ENCODE data around the gene RGS9BP.
"Not testable (repeated sequence)": the region's sequence is repeated elsewhere in the genome, so short reads cannot be mapped to it uniquely, and the experiment has no call there.

The RGS9BP gene

GRCh38 chr19:32675720-32676185 is at the start of gene RGS9BP:
TSS of gene RGS9BP (plus strand) at chr19:32675848. CDS start at chr19:32676264, 416 bp downstream.
- DNase-seq: peak; percentile 50

GRCh38 chr19:32626969-32627368 is 48.7 kb upstream of the RGS9BP start:
- DNase-seq: no peak

GRCh38 chr19:32627714-32628270 is 47.9 kb upstream of the RGS9BP start:
- no peak for DNase-seq

DNA sequence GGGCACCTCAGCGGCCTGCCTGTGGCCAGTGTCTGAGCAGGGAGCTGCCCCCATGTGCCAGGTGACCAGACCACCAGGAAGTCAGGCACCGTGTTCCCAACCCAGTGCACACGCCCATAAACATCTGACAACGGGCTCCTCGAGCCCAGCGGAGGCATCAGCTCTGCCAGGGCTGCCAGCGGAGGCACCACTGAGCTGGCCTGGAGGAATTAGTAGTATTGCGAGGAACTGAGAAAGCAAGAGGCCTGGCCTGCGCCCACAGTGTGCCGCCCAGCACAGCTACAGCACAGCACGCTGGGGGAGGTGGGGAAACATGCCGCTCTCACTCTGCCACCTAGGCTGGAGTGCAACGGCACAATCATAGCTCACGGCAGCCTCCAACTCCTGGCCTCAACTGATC is 45.3 kb upstream of the RGS9BP start:
- DNase-seq: no peak

- DNase-seq: no peak
Observed at GRCh38 chr19:32631381-32631780, 44.3 kb upstream of the RGS9BP start.

DNA sequence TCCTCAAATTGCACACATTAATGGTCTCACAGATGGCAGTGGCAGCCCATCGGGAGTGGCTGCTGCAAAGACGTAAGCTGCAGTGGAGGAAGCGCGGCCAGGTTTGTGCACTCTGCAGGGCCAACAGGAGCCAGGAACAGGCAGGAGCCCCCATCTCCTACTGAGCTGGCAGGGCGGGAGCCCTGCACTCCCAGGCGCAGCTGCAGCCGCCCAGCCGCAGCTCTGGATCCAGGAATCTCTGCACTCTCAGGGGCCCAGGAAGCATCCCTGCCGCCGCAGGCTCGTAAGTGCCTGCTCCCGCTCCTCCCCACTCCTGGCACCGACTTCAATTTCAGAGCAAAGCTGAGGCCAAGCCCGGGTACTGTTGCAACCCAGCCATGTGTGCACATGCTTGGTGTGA is 38.2 kb upstream of the RGS9BP start:
- DNase-seq: no peak

DNA sequence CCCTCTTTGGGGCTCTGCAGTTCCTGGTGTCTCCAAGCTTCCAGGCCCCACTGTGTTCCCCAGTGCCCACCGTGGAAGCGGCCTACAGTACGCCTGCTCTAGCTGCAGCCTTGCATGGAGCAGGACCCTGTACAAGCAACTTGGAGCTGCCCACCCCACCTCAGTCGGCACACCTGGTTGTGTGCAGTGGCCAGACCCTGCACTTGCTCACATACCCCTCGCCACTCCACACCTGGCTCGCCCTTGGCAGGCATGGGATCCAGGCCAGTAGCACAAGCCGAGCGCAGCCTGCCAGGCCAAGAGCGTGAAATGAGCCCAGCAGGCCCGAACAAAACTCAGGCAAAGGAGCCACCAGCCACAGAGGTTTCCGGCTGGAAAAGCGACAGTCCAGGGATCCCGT is 37.0 kb upstream of the RGS9BP start:
- no peak for DNase-seq

DNA sequence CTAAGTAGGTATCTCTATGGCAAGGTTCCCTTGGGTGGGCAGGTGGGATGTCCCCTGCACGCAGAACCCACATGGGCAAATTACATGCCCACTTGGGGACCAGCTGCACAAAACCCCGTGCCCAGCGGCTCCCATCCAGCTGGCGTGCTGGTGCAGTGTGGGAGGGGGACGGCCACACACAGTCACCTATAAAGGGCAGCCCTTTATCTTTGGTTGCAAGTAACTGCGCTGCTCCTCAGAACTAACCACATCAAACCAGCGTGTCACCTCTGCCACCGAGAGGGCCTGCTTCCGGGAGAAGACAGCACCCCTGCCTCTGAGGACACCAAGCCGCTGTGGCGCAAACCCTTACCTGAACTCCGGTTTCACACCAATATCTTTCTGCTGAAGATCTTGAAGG is 32.9 kb upstream of the RGS9BP start:
- DNase-seq: no peak

GRCh38 chr19:32646556-32646955 is 29.1 kb upstream of the RGS9BP start:
- no peak for DNase-seq

DNA sequence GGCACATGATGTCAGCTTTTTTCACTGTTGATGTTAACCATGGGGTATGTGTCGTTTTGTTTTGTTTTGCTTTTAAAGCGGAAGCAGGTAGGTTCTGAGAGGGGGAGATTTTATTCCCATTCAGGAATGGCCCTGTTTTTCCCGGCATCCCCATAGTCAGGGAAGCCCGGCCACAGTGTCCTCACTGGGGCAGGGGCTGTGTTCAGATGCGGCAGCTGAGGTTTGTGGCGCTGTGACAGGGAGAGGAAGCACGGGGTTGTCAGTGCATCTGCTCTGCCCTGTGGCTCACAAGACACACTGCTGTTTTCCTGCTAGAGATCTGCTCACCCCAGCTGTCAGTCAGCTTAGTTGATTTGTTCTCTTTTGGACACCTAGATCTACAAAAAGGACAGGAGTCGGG is 28.3 kb upstream of the RGS9BP start:
- no peak for DNase-seq

DNA sequence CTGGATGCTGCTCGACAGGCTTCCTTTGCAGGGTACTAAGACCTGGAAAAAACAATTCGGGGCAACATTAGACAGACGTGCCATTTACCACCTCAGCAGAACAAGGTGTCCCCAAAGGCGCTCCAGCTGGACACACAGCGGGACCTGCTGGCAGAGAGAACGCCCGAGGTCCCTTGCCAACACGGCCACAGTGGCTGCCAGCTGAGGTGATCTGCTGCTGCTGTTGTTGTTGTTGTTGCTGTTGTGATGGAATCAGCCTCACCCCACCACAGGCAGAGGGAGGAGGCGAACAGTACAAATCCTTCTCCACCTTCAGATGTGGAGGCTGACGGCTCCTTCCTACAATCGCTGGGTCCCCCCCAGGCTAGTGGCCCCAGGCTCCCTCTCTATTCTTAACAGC is 25.9 kb upstream of the RGS9BP start:
- DNase-seq: no peak

- DNase-seq: no peak
Observed at GRCh38 chr19:32650671-32651070, 25.0 kb upstream of the RGS9BP start.

DNA sequence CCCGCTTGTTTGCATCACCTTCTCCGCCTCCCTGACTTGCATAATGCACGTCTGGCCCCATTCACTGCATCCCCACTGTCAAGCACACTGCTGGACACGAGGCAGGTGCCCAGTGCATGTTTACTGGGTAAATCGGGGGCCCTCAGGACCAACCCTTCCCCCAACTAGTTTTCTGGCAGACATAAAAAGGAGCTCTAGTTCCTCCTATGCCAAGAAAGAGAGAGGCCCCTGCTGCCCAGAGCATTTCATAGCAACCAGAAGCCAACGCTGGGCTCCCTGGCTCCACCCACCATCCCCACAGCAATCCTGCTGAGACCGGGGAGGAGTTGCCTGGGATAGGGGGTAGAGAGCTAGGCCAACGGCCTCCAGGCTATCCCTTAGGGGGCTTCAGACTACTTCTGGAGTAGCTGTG is 23.9 kb upstream of the RGS9BP start:
- DNase-seq: no peak

DNA sequence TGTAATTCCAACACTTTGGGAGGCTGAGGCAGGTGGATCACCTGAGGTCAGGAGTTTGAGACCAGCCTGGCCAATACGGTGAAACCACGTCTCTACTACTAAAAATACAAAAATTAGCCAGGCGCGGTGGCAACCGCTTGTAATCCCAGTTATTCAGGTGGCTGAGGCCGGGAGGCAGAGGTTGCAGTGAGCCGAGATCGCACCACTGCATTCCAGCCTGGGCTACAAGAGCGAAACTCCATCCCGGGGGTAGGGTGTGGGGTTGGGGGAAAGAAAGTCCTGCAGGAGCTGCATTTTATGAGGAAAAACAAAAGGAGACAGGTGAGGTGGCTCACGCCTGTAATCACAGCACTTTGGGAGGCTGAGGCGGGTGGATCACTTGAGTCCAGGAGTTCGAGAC is 23.3 kb upstream of the RGS9BP start:
- DNase-seq: not testable (repeated sequence)

GRCh38 chr19:32652894-32653598 is 22.6 kb upstream of the RGS9BP start:
- DNase-seq: no peak

- DNase-seq: no peak
Observed at GRCh38 chr19:32653599-32653915, 22.1 kb upstream of the RGS9BP start.

- not testable (repeated sequence) for DNase-seq
Observed at GRCh38 chr19:32656379-32656778, 19.3 kb upstream of the RGS9BP start.

DNA sequence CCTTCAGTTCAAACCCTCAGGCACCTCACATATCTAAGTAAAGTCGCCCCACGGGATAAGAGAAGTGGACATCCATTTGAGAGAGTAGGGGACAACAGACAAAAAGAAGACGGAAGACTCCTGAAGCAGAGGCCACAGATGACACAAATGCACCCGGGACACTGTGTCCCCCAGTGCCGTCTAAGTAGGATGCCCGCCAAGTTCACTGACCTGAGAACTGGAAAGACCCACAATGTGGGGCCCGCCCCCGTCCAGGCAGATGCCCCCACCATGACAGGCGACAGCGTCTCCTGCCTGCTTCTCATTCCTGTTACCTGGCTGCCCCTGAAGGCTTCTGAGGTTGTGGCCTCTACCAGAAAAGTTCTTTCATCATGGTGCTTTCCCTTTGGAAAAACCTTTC is 17.6 kb upstream of the RGS9BP start:
- no peak for DNase-seq

GRCh38 chr19:32658527-32658926 is 17.1 kb upstream of the RGS9BP start:
- DNase-seq: no peak

- no peak for DNase-seq
Observed at GRCh38 chr19:32661318-32661717, 14.3 kb upstream of the RGS9BP start.

- DNase-seq: peak; percentile 35
Observed at GRCh38 chr19:32662186-32662585, 13.5 kb upstream of the RGS9BP start.

DNA sequence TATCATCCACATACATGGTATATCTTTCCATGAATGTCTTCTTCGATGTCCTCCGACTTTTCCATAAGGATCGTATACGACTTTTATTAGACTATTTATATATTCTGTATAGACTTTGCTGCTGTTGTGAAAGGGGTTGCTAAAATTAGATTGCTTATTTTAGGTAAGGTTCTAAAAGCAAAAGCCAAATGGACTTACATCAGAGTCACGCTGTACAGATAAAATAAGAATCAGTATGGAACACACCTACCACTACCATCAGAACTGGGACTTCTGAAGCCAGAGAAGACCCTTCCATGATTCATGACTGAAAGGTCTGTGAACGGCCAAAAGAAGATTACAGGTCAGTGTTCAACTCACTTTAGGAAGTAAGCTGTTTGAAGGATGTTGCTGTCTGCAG is 9.6 kb upstream of the RGS9BP start:
- no peak for DNase-seq

DNA sequence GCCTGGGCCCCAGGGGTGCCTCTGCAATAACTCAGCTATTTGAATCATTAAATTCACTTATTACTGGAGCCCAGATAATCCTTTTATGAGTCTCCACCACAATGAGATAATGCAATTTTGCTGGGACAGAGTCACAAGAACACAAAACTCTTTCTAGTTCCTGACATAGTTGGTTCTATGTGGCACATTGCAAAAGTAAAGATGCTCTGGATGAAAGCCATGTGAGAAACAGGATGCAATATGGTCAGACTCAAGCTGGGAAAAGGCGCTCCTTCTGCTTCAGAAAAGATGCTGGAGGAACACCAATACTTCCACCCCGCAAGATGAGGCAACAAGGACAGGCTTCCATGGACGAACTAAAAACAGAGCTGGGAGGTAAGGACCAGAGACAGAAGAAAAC is 6.3 kb upstream of the RGS9BP start:
- DNase-seq: no peak

DNA sequence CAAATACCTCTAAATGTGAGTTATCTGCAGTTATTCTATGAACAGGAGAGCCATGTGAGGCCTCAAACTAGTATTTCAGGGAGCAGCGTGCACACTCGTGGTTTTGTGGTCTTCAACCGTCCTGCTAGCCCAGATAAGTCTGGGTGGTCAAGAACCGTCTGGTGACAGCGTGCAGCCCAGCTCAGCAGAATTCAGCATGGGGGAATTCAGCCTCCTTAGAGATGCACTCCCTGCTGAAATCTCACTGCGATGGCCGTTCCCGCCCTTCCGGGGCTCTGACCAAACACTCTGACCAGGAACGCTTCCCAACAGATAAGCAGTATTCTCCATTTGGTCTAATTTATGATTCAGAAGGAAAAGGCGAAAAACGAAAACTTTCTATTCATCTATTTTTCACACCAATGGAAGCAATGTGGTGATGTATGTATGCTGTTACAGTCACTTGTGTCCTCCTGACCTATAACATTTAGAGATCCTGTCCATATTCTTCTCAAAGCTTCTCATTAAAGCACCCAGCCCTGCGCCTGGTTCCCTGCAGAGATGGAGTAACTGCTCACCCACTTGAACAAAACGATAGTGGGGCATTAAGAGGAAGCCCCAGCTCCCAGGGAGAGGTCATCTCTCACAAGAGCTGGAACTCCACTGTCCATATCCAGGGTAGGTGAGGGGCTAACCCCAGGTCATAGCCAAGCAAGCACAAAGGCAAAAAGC is 3.6 kb upstream of the RGS9BP start:
- DNase-seq: peak; percentile 81

Data from GF-D8 (cell line).